ENCODE measurements around the gene NDOR1.
A peak's percentile ranks its signal among the peaks of the same experiment; 100 is the strongest.

NDOR1 gene

DNA sequence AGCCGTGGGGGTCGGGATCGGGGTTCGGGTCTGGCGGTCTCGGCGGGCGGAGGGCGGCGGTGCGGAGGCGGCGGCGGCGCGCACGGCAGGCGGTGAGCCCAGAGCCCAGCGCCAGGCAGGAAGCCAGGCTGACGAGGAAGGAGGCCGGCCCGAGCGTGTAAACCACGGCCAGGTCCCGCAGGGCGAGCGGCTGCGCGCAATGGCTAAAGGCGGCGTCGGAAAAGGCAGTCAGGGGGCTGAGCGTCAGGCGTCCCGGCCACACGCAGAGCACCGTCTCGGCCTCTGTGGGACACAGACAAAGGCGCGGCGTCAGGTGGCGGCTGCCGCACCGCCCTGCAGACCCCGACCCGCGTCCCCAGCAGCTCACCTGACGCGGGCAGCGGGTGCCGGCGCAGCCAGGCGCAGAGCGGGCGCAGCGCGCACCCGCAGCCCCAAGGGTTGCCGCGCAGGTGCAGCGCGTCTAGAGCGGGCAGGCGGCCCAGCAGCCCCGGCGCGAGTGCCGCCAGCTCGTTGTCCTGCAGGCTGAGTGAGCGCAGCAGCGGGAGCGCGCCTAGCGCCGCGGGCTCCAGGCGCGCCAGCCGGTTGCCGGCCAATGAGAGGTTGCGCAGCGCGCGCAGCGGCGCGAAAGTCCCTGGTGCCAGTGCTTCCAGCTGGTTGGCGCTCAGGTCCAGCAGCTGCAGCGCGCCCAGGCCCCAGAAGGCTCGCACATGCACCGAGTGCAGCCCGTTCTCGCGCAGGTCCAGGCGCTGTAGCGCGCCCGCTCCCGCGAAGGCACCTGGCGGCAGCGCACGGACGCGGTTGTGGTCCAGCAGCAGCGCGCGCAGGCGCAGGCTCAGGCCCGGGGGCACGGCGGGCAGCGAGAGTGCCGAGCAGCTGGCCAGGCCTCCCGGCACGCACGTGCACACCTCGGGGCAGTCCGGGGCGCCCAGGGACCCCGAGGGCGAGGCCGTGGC is 36.3 kb upstream of the NDOR1 start:
- H3K4me3 ChIP-seq (ENCODE audit: low read depth, low read length) = peak overlapping the region; percentile 64
- peak; percentile 90 for DNase-seq (ENCODE audit: low read depth)
- TF ChIP-seq, protein P1, sequence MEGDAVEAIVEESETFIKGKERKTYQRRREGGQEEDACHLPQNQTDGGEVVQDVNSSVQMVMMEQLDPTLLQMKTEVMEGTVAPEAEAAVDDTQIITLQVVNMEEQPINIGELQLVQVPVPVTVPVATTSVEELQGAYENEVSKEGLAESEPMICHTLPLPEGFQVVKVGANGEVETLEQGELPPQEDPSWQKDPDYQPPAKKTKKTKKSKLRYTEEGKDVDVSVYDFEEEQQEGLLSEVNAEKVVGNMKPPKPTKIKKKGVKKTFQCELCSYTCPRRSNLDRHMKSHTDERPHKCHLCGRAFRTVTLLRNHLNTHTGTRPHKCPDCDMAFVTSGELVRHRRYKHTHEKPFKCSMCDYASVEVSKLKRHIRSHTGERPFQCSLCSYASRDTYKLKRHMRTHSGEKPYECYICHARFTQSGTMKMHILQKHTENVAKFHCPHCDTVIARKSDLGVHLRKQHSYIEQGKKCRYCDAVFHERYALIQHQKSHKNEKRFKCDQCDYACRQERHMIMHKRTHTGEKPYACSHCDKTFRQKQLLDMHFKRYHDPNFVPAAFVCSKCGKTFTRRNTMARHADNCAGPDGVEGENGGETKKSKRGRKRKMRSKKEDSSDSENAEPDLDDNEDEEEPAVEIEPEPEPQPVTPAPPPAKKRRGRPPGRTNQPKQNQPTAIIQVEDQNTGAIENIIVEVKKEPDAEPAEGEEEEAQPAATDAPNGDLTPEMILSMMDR (IDR thresholded peaks at IDR 0.05; ENCODE audit: control insufficient read depth, extremely low read depth, insufficient read depth) = no peak

DNA sequence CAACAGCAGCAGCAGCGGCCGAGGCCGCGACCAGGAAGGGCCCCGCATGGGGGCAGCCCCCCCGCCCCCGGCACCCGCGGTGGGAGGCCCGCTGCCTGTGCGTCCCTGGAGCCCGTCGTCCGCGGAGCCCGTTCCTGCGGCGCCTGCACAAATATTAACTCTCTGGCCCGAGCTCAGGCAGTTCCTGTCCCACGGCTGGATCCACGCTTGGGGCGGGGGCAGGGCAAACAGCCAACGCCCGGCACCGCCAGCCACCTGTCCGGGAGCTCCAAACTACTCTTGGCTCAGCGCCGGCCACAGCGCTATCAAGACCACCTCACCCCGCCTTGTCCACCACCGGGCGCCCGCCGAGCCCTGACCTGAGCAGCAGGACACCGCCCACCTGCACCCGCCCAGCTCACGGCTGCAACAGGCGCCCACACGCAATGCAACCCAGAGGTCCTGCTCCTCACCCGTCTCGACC is 35.6 kb upstream of the NDOR1 start, which contains the start of gene LRRC26:
TSS of gene LRRC26 (minus strand) at position 156 of the 463 bp plus-strand sequence. CDS start at position 48, 108 bp downstream.
- peak within 1 kb of the TSS; percentile 64 for H3K4me3 ChIP-seq (ENCODE audit: low read depth, low read length)
- TF ChIP-seq, protein P1 (IDR thresholded peaks at IDR 0.05; ENCODE audit: control insufficient read depth, extremely low read depth, insufficient read depth) = no peak
- peak; percentile 33 for DNase-seq (ENCODE audit: low read depth)

DNA sequence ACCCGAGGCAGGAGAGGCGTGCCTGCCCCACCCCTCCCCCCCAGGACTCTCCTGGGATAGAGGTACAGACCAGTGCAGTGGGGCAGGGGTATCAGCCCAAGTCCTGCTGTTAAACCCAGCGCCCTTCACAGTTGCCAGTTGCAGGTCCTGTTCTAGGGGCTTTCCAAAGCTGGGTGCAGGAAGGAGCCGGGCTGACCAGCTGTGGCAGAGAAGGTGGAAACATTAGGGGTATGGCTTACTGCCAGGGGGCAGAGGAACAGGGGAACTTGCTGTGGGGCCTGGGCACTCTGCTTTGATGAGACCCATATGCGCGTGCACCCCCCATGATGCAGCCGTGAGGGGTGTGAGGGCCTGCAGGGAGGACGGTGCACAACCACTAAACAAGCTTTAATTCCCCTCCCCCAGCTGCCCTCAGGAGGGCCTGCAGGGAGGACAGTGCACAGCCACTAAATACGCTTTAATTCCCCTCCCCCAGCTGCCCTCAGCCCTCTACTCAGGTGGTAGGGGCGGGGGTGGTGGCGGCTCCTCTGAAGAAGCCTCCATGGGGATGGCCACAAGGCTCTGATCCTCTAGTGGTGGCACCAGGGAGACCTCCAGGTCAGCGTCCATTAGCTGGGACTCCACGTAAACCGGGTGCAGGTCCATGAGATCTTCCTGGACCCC is 34.9 kb upstream of the NDOR1 start:
- peak overlapping the region; percentile 64 for H3K4me3 ChIP-seq (ENCODE audit: low read depth, low read length)
- DNase-seq (ENCODE audit: low read depth) = no peak
- TF ChIP-seq, protein P1 (IDR thresholded peaks at IDR 0.05; ENCODE audit: control insufficient read depth, extremely low read depth, insufficient read depth) = no peak

DNA sequence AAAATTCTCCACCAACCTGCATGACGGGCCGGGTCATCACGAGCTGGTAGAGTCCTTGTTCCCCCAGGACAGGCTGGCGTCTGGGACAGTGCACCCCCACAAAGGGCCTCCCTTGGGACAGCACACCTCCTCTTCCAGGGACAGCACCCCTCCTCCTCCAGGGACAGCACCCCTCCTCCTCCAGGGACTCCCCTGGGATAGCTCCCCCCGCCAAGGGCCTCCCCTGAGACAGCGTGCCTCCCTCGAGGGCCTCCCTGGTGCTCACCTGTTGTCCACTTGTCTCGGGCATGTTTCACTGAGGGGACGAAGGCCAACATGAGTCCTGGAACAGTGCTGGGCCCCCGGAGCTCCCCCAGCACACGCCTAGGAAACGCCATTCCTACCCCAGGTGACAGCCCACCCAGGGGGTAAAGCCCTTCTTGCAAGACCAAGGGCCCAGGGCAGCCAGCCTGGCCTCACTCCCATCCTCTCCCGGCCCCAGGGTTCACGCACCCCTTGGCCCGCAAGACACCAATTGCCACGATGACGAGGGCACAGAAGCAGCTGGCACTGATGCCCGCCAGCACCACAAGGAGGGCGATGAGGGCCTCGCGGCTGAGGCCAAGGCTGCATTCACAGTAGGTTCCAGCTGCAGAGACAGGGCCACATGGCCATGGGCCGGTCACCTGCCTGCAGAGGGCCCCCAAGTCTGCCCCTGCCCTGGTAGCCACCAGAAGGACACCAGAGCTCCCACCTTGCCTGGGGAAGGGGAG is 34.2 kb upstream of the NDOR1 start:
- TF ChIP-seq, protein P1 (IDR thresholded peaks at IDR 0.05; ENCODE audit: control insufficient read depth, extremely low read depth, insufficient read depth) = no peak
- H3K4me3 ChIP-seq (ENCODE audit: low read depth, low read length) = no peak overlapping the region
- DNase-seq (ENCODE audit: low read depth) = no peak

DNA sequence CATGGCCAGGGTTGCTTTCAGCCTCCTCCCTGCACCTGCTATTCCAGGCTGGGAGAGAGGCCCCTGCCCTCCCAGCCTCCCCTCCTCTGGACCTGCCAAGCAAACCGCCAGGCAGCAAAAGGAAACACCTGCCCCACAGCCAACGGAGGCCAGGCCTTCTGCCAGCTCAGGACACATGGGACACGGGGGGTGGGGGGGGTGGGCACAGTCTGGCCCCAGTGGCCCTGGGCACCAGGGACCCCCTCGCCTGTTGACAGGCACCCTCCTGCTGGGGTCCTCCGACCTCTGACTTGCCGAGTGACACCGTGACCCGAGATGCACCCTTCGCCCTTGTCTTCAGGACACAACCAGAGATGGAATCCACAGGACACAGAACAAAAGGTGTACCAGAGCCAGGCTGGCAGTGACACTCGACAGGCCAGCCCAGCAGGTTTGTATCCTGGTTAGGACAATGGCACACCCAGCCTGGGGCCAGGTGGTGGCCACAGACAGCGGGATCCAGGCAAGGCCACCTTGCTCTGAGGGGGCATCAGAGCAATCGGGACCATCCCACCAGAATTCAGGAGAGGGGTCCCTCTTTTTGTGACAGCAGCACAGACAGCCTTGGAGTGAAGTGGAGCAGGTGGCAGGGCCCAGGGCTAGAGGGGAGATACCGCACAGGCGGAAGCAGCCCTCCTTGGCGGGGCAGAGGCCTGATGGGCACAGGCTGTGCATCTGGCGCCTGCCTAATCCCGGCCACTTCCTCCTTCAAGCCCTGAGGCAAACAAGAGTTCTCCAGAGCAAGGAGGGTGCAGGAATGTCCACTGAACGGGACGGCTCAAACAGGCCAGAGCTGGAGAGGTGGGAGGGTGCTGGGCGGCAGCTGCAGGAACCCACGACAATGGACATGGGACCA is 32.4 kb upstream of the NDOR1 start:
- peak; percentile 95 for DNase-seq (ENCODE audit: low read depth)
- TF ChIP-seq, protein P1 (IDR thresholded peaks at IDR 0.05; ENCODE audit: control insufficient read depth, extremely low read depth, insufficient read depth) = no peak
- peak overlapping the region; percentile 36 for H3K4me3 ChIP-seq (ENCODE audit: low read depth, low read length)

Measured in LNCaP clone FGC (cell line).